ENCODE results near the gene SPACA9.

SPACA9 gene

DNA sequence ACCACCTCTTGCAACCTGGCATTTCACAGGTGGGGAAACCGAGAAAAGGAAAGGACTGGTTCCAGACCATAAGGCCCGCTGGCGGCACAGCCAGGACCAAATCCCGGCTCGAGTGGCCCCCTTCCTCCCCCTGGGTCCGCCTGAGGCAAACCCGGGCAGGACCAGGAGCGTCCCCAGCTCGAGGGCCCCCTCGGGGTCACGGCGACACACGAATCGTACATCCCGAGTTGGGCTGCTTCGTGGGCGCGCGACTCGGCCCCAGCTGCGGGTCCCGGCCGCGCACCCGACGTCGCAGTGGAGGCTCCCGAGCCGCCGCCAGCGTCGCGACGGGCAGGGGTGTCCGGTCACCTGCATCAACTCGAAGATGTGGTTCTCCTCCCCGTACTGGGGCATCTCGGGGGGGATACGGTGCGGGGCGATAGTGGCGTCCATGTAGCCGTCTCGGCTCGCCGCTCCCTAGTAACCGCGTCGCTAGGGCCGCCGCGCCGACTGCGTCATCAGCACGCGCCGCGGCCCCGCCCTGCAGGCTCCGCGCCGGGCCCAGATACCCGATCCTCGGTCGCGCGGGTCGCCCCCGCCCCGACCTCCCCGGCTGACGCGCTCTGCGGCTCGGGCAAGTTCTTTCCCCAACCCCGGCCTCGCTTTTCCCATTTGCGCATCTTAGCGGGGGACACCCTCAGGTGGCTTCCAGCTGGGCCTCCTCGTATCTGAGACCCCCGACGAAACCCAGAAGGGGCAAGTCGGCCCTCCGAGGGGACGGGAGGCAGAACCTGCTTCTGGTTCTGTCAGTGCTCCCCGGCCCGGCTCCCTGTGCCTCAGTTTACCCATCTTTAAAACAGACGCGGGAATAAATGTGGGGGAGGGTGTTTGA, 639 bp upstream of the SPACA9 start, which contains the start of gene AK8:
TSS of gene AK8 (minus strand) at position 461 of the 871 bp plus-strand sequence. CDS start at position 432, 29 bp downstream.
- TF ChIP-seq GATA2 (IDR thresholded peaks at IDR 0.05; ENCODE audit: low read depth, low read length) (no peak), GATA3 (IDR thresholded peaks at IDR 0.05; ENCODE audit: low read depth, low read length) (no peak)

DNA sequence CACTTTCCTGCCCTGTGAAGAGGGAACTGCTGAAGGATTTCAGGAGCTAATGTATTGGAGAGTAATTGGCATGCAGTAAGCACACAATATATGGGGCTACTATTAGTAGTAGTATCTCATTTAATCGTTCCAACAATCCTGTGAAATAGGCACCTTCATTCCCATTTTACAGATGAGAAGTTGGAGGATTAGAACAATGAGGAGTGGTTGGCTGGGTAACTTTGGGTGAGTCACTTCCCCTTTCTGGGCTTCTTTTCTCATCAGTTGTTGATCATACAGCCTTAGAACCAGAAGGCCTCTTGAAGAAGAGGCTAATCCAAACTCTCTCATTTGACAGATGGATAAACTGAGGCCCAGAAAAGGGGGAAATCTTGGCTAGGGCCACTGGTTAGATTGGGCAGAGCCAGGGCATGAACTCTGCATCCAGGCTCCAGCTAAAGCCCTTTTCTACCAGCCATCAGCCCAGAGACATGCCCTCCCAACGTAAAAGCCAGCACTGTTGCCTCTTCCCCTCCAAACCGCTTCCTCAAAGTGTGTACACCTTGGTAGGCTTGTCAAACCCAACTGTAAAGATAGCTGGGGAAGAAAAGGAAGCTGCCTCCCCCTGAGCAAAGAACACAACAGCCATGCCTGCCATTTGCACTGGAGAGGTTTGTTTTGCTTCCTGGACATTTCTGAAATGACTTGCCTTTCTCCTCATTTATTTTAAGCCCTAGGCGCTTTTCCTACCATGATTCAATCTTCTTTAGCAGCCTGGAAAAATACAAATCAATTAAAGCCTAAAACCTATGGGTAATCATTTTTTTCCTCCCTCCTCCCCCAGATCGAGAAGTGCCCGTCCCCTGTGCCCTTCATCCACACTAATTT, 992 bp downstream of the SPACA9 start:
- TF ChIP-seq GATA3 (IDR thresholded peaks at IDR 0.05; ENCODE audit: low read depth, low read length) = no peak

DNA sequence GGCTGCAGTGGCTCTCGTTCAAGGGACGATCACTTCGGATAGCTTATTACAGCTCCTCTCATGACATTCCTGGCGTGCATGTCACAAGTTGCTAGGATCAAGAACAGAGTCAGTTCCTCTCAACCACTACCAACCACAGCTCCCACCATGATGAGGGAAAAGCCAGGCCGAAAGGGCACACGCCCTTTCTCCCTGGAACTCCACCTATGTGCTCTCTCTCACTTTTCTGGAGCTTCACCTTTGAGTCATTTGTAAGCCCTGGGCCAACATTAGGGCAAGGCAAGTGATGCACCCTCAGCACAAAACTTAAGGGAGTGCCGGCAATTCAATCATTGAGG, 1.6 kb downstream of the SPACA9 start:
- TF ChIP-seq GATA2 (IDR thresholded peaks at IDR 0.05; ENCODE audit: low read depth, low read length) (no peak), GATA3 (IDR thresholded peaks at IDR 0.05; ENCODE audit: low read depth, low read length) (no peak)

DNA sequence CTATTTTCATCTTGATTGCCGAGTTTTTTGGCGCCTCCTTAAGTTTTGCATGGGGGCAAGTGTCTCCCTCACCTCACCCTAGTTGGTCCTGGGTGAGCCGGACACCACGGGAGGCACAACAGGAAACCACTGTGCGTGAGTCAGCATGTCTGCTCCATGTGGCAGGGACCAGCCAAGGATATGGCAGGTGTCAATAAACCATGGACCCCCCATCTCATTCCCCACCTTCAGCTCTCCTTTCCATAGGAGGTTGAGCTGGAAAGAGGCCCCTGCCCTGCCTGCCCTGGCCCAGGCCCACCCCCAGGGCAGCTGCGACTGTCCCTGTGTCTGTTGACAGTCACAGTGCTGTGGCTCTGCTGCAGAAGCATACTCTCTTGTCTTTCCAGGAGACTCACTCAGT, 3.1 kb downstream of the SPACA9 start:
- TF ChIP-seq GATA2 (IDR thresholded peaks at IDR 0.05; ENCODE audit: low read depth, low read length) (no peak), GATA3 (IDR thresholded peaks at IDR 0.05; ENCODE audit: low read depth, low read length) (no peak)

DNA sequence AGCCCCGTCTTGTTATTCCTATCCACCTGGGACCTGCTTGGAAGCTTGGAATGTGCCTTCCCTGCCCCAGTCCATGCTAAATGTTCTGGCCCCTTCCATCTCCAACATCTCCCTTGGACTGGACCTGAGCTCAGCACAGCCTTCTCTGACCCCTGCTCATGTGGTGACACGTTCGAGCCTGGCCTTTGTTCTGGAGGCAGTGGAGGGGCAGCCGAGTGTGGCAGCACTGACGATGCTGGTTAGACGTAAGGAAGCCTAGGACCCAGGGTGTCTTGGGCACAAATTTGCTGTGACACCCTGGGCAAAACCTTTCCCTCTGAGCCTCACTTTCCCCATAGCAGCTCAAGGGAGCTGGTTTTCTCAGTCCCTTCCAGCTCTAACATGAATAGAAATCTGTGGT, 3.9 kb downstream of the SPACA9 start:
- no peak for TF ChIP-seq GATA2 (IDR thresholded peaks at IDR 0.05; ENCODE audit: low read depth, low read length)
- no peak for TF ChIP-seq GATA3 (IDR thresholded peaks at IDR 0.05; ENCODE audit: low read depth, low read length)

DNA sequence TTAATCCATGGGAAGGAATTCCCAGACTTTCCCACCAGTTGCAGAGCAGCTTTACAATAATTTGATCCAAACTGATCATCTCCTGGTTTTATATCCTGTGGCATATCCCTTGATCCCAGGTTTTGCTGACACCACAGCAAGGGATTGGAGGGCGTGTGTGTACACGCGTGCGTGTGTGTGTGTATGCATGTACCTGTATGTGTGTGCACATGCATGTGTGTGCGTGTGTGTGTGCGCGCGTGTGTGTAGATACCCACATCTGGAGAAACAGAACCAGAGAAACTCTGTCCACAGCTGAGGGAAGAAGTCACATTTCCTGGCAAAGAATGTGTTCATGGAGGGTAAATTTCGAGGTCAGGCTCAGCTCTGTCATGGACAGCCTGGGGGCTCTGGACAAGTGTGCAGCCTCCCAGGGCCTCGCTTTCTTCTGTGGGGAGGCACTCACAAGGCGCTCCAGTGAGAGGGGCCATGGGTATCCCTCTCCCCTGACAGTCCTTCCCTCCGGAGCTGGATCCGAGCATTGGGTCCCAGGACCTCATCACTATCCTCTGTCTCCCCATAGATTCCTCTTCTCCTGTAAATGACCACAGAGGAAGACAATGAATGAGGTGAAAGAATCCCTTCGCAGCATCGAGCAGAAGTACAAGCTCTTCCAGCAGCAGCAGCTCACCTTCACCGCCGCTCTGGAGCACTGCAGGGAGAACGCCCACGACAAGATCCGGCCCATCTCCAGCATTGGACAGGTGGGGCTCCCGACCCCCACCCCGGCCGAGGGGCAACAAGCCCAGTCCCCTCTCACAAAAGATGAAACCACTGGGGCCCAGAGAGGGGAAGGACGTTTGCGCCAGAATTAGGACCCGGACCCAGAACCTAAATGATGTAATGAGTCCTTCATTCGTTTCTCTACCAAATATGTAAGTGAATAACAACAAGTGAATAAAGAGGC, 4.9 kb downstream of the SPACA9 start:
- TF ChIP-seq GATA3 (IDR thresholded peaks at IDR 0.05; ENCODE audit: low read depth, low read length) (no peak), GATA2 (IDR thresholded peaks at IDR 0.05; ENCODE audit: low read depth, low read length) (no peak)

DNA sequence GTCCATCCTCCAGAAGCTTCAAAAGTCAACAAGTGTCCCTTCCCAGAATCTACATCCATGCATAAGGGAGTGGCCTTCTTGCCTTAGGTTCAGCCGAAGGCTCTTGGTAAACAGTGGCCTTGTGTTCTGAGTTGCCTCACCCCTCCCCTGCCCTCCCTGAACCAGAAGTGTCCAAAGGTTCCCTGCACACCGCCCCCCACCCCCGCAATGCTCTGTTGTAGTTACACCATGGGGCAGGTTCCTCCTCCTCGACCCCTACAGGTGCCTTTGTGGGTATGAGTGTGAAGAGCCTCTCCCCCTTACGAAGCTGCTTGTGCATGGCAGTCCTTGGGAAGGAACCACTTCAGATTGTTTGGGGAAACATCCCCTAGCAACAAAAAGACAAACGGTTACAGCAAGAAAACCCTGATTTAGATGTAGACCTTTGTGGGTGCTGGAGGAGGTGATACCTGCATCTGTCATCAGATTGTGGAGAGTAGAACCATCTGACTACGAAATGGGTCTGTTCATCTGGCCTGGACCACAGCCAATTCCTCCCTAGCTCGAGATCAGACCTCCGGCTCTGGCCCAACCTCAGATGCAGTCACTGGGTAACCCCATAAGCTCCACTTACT, 7.1 kb downstream of the SPACA9 start:
- TF ChIP-seq GATA3 (IDR thresholded peaks at IDR 0.05; ENCODE audit: low read depth, low read length) (no peak), GATA2 (IDR thresholded peaks at IDR 0.05; ENCODE audit: low read depth, low read length) (no peak)

DNA sequence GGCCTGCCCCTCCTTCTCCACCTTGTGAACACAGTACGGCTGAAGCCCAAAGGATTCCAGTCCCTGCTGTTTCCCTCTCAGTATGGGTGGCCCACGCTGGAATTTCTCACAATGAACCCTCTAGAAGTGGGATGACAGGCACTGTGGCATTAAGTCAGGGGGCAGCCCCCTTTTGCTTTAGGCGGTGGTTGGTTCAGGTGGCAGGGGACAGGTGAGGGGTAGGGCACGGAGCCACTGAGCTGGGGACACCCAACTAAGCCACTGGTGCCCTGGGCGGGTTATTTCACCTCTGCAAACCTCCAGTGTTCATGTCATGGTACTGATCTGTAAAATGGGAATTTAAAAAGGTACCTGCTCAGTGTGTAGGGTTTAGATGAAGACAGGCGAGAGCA, 7.6 kb downstream of the SPACA9 start:
- TF ChIP-seq GATA2 (IDR thresholded peaks at IDR 0.05; ENCODE audit: low read depth, low read length) (no peak), GATA3 (IDR thresholded peaks at IDR 0.05; ENCODE audit: low read depth, low read length) (no peak)

DNA sequence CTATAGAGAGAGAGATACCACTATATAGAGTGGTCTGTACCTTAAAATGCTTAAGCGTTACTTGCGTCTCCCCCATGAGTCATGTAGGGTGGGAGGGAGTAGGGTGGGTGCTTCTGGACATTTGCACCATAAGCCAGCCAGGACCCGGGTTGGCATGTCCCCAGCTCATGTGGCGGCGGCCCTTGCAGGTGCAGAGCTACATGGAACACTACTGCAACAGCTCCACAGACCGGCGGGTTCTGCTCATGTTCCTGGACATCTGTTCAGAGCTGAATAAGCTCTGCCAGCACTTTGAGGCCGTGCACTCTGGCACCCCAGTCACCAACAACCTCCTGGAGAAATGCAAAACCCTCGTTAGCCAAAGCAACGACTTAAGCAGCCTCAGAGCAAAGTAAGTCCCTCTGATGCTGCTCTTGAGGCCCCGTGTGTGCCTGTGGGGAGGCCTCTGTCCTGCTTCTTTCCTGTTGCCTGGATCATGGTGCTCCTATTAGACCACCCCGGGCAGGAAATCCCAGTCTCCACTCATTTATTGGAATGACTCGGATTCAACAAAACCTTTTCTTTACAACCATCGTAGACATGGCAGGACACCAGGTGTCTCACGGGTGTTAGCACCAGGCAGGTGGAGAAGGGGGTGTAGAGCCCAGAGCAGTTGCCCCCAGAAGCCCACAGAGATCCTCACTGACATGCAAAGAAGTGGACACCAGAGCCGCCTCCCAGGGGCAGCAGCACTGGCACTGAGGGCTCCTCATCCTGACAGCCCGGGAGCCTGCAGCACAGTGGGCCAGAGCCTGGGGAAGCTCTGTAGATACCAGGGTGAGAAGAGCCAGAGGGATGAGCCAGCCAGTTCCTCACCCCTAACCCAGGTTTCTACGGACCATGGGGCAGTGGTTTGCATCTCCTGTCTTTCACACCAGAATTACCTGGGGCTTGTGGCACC, 8.8 kb downstream of the SPACA9 start:
- TF ChIP-seq GATA3 (IDR thresholded peaks at IDR 0.05; ENCODE audit: low read depth, low read length) (no peak), GATA2 (IDR thresholded peaks at IDR 0.05; ENCODE audit: low read depth, low read length) (no peak)

DNA sequence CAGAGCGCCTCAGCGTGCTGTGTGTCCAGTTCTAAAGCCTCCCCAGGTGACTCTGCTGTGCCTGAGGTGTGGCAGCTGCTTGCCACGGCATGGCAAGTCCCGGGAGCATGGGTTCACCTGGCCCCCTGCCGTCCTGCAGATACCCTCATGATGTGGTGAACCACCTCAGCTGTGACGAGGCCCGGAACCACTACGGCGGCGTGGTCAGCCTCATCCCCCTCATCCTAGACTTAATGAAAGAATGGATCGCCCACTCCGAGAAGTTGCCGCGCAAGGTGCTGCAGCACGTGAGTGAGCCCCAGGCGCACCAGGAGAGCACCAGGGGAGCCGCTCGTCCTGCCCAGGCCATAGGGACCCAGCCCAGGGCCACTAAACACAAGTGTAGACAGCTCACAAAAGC, 9.5 kb downstream of the SPACA9 start:
- TF ChIP-seq GATA2 (IDR thresholded peaks at IDR 0.05; ENCODE audit: low read depth, low read length) = no peak
- no peak for TF ChIP-seq GATA3 (IDR thresholded peaks at IDR 0.05; ENCODE audit: low read depth, low read length)

DNA sequence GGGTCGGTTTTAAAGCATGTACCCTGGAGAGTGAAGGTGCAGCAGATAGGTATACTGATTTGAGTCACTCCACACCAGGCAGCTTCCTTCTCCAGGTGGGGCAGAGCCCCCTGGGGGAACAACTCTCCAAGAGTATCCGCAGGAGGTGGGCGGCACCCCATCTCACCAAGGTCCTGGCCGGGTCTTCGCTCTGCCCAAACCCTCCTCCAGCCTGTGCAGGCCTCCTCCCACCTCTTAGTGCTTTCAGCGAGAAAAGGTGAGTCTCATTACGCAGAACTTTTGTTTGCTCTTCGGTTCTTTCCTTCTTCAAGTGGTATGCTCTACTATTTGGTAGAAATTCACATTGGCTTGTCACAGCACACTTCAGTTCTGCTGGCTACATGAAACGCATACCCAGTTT, 13.7 kb downstream of the SPACA9 start:
- TF ChIP-seq GATA2 (IDR thresholded peaks at IDR 0.05; ENCODE audit: low read depth, low read length) (no peak), GATA3 (IDR thresholded peaks at IDR 0.05; ENCODE audit: low read depth, low read length) (no peak)

DNA sequence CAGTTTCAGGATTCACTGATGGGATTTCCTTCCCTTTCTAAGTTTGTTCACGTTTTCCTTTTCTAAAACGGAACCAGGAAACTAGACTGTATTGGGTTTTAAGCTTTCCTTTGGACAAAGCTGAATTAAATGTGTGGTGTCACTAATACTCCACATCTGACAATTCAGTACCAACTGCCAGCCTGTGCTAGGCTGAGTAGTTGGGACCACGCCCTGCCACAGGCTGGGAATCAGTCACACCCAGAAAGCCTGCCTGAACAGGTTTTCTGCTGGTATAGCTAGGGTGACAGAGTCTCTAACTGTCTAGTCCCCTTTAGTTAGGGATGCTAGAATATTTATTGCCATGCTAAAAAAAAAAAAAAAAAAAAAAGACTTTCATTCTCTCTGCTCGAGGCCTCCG, 15.6 kb downstream of the SPACA9 start:
- no peak for TF ChIP-seq GATA3 (IDR thresholded peaks at IDR 0.05; ENCODE audit: low read depth, low read length)
- no peak for TF ChIP-seq GATA2 (IDR thresholded peaks at IDR 0.05; ENCODE audit: low read depth, low read length)
